K562 (cell line): ENCODE measurements around the gene RASAL3. TPM values are rescaled to one million over a fixed set of nuclear protein-coding genes. Genes with fewer than 3 reads are reported as not detected.

Experiments used
- CCAR2 ChIP-seq: fragments of 200-400 bp; formaldehyde crosslinking; IDR thresholded peaks from 2 replicates; pipeline ENCODE4 v1.6.1; 2017; ENCODE audit warnings: mild to moderate bottlenecking, low read depth, low read length
- HIVEP1 ChIP-seq: fragments of 250-450 bp; sonication (Bioruptor Pico); IDR thresholded peaks from 2 replicates; pipeline ENCODE4 v1.4.0; 2020; ENCODE audit warnings: mild to moderate bottlenecking
- NR2C2 ChIP-seq, 2 experiments: fragments of 200-800 bp in 1 of 2; sonication (Bioruptor generic) in 1 of 2; sonication (generic) in 1 of 2; formaldehyde crosslinking in 1 of 2; IDR thresholded peaks; 2 replicates each; pipeline versions ENCODE4 v1.6.1 to v1.8.0; 2016 to 2022; ENCODE audit warnings: mild to moderate bottlenecking in 1 of 2, missing compliant biosample characterization in 1 of 2, missing genetic modification characterization in 1 of 2, missing genetic modification reagents in 1 of 2
- SAFB2 ChIP-seq: fragments of 200-400 bp; formaldehyde crosslinking; IDR thresholded peaks from 2 replicates; pipeline ENCODE4 v1.6.1; 2018; ENCODE audit warnings: borderline replicate concordance, low read length, low read depth, moderate library complexity; ENCODE audit not compliant: severe bottlenecking
- TAF1 ChIP-seq: IDR thresholded peaks from 2 replicates; pipeline ENCODE4 v1.6.1; 2011; ENCODE audit warnings: mild to moderate bottlenecking, low read length, moderate library complexity; ENCODE audit not compliant: insufficient read depth, control insufficient read depth, severe bottlenecking; ENCODE audit errors: extremely low read depth
- ZNF23 ChIP-seq: fragments of 250-450 bp; sonication (Bioruptor Pico); IDR thresholded peaks from 2 replicates; pipeline ENCODE4 v1.4.0; 2020; ENCODE audit warnings: mild to moderate bottlenecking
- ZNF696 ChIP-seq: fragments of 250-450 bp; sonication (Bioruptor Pico); conservative IDR thresholded peaks from 2 replicates; pipeline ENCODE4 v1.4.0; 2020; ENCODE audit warnings: mild to moderate bottlenecking, moderate library complexity
- polyA plus RNA-seq, 8 experiments: library from polyadenylated mRNA; depleted of rRNA in 4 of 8; stranded (reverse) in 5 of 8; unstranded in 3 of 8; fragments of >200 nt; fragmentation: Nextera tagmentation in 2 of 8; fragmentation: Illumina TruSeq in 1 of 8; extraction: Ambion mirVana in 2 of 8; extraction: Trizol in 1 of 8; gene quantifications; 2 replicates each; pipeline versions ENCODE4 v1.2.1 to v1.2.3, GENCODE V29; 2011 to 2014; ENCODE audit warnings: inconsistent platforms in 1 of 8, missing spikeins in 1 of 8
- total RNA-seq, 7 experiments: library from RNA; depleted of rRNA in 6 of 7; stranded (reverse); fragments of >200 nt in 6 of 7; fragmentation: Illumina TruSeq in 2 of 7; extraction: Trizol in 2 of 7; gene quantifications; 2 replicates each; pipeline versions ENCODE4 v1.2.1 to v1.2.3, GENCODE V29; 2011 to 2021; ENCODE audit warnings: low replicate concordance in 1 of 7
- TF ChIP-seq, protein P1 (sequence below): fragments of 250-450 bp; sonication (Bioruptor Pico); IDR thresholded peaks from 2 replicates; pipeline ENCODE4 v1.9.0; 2021; ENCODE audit warnings: mild to moderate bottlenecking

The RASAL3 gene
- total and polyA plus RNA-seq, 9 of the 15 experiments (the other 6 are each of a cell fraction or from before 2014, with no cell fraction given), result 0.07 to 0.44 TPM; not detected in 7

- TF ChIP-seq TAF1 (no peak), NR2C2 (CRISPR knock-in tag; IDR thresholded peaks at IDR 0.05) (0 out of 2 replicates have a peak, but pooled peaks have one; percentile 33), NR2C2 (tag; IDR thresholded peaks at IDR 0.05) (peak; percentile 25; the same call in 1 of the 2 replicates), ZNF696 (no peak), CCAR2 (no peak), HIVEP1 (CRISPR knock-in tag) (no peak), SAFB2 (no peak), ZNF23 (CRISPR knock-in tag) (no peak)
- TF ChIP-seq, protein P1, sequence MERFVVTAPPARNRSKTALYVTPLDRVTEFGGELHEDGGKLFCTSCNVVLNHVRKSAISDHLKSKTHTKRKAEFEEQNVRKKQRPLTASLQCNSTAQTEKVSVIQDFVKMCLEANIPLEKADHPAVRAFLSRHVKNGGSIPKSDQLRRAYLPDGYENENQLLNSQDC (CRISPR knock-in tag), result no peak
Measured at GRCh38 chr19:15453906-15454860, 10.2 kb downstream of the RASAL3 start (continued).
